ENCODE results near the gene SMC1A.

DNA sequence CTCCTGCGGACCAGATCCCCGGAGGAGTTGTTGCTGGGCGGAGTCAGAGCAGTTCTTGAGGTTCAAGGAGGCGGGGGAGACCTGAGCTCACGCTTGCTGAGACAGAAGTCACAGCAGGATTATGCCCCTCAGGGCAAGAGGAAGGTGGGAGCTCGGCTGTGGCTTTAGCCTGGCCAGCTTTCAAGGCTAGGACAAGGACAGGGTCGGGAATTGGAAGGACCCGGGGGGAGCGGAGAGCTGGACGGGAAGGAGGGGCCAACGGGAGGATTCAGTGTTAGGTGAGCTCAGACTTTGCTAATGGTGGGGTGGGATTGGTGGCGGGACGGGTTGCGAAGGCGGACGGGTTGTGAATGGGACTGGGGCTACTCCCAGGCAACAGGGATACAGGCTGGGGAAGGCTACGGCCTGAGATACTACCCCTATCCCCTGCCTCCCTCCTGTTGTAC is 430 bp upstream of the SMC1A start, which contains the start of gene RIBC1:
- TF ChIP-seq, protein P1, sequence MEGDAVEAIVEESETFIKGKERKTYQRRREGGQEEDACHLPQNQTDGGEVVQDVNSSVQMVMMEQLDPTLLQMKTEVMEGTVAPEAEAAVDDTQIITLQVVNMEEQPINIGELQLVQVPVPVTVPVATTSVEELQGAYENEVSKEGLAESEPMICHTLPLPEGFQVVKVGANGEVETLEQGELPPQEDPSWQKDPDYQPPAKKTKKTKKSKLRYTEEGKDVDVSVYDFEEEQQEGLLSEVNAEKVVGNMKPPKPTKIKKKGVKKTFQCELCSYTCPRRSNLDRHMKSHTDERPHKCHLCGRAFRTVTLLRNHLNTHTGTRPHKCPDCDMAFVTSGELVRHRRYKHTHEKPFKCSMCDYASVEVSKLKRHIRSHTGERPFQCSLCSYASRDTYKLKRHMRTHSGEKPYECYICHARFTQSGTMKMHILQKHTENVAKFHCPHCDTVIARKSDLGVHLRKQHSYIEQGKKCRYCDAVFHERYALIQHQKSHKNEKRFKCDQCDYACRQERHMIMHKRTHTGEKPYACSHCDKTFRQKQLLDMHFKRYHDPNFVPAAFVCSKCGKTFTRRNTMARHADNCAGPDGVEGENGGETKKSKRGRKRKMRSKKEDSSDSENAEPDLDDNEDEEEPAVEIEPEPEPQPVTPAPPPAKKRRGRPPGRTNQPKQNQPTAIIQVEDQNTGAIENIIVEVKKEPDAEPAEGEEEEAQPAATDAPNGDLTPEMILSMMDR (IDR thresholded peaks at IDR 0.05), result no peak
- peak in 1 of 2 donors; percentile 72 for TF ChIP-seq POLR2A (IDR thresholded peaks at IDR 0.05)
